Endothelial cell of umbilical vein (primary cell): Measurements from ENCODE around the gene BTN1A1. TPM values are rescaled to one million over a fixed set of nuclear protein-coding genes. Genes with fewer than 3 reads are reported as not detected.

Experiments
- BruUV-seq: library from RNA; stranded (reverse); fragments of 400-500 nt; replicated peaks from 2 replicates; lab custom pipeline; 2021; lab: Mats Ljungman, UMichigan
- CTCF ChIA-PET: fragments of 300-600, 350-600 bp; sonication (Branson Sonifier 250); formaldehyde crosslinking; loops from one replicate; lab custom pipeline; 2021; ENCODE audit warnings: antibody characterized with exemption, inconsistent platforms; lab: Charles Lee
- POLR2A ChIA-PET: fragments of 300-600, 350-600 bp; sonication (Branson Sonifier 250); formaldehyde crosslinking; loops from one replicate; lab custom pipeline; 2021; ENCODE audit warnings: antibody characterized with exemption, inconsistent platforms; lab: Charles Lee
- DNase-seq: peaks from one replicate; pipeline ENCODE4 v3.0.0-alpha.2; 2011; ENCODE audit warnings: low read depth, low spot score
- FAIRE-seq: peaks from 2 replicates; lab custom pipeline; 2011; peaks lifted over from hg19 to GRCh38; lab: Jason Lieb, UNC
- H2AFZ ChIP-seq: 2 replicates; pipeline ENCODE4 v1.6.0; 2012; ENCODE audit warnings: low read depth, low read length, control low read depth, inconsistent platforms
- H3K27ac ChIP-seq: 2 replicates; pipeline ENCODE4 v1.5.1; 2011; ENCODE audit warnings: low read depth, mild to moderate bottlenecking, control low read depth, low read length, moderate library complexity; ENCODE audit not compliant: insufficient read depth
- H3K27me3 ChIP-seq, 2 experiments: 2 replicates each; pipeline versions ENCODE4 v1.6.0 to v1.6.1; 2011; ENCODE audit warnings: low read length in 2 of 2, mixed read lengths in 1 of 2; ENCODE audit not compliant: control insufficient read depth in 2 of 2, insufficient read depth in 2 of 2
- H3K36me3 ChIP-seq, 2 experiments: 2 replicates in 1 of 2; 3 replicates in 1 of 2; pipeline ENCODE4 v1.5.1; 2011; ENCODE audit warnings: low read length in 2 of 2, mild to moderate bottlenecking in 1 of 2, moderate library complexity in 1 of 2; ENCODE audit not compliant: control insufficient read depth in 2 of 2, insufficient read depth in 2 of 2; ENCODE audit errors: extremely low read depth in 1 of 2
- H3K4me1 ChIP-seq: 3 replicates; pipeline ENCODE4 v1.5.1; 2011; ENCODE audit warnings: mild to moderate bottlenecking, low read length; ENCODE audit not compliant: control insufficient read depth, insufficient read depth; ENCODE audit errors: extremely low read depth
- H3K4me2 ChIP-seq: 2 replicates; pipeline ENCODE4 v1.6.1; 2011; ENCODE audit warnings: low read length, control low read depth, mixed read lengths; ENCODE audit not compliant: insufficient read depth
- H3K4me3 ChIP-seq, 3 experiments: fragments of 200-600 bp in 1 of 3; sonication (generic), shearing (Covaris generic) in 1 of 3; replicated peaks in 1 of 3; 2 replicates each; pipeline ENCODE4 v1.5.1; 2011 to 2016; ENCODE audit warnings: control low read depth in 3 of 3, low read length in 3 of 3, mild to moderate bottlenecking in 2 of 3, inconsistent platforms in 1 of 3, low read depth in 1 of 3, moderate library complexity in 1 of 3; ENCODE audit not compliant: insufficient read depth in 1 of 3
- H3K79me2 ChIP-seq: 2 replicates; pipeline ENCODE4 v1.6.0; 2012; ENCODE audit warnings: low read length, inconsistent platforms; ENCODE audit not compliant: control insufficient read depth, insufficient read depth
- H3K9ac ChIP-seq: replicated peaks from 2 replicates; pipeline ENCODE3; 2011; ENCODE audit warnings: low read length, control low read depth; ENCODE audit not compliant: insufficient read depth; ENCODE audit errors: extremely low read depth
- H3K9me1 ChIP-seq: replicated peaks from 3 replicates; pipeline ENCODE4 v1.6.0; 2011; ENCODE audit warnings: mild to moderate bottlenecking, low read length; ENCODE audit not compliant: control insufficient read depth, insufficient read depth; ENCODE audit errors: extremely low read depth
- H3K9me3 ChIP-seq: replicated peaks from 2 replicates; pipeline ENCODE4 v1.5.1; 2012; ENCODE audit warnings: low read length, inconsistent platforms; ENCODE audit not compliant: control insufficient read depth, insufficient read depth
- H4K20me1 ChIP-seq: replicated peaks from 2 replicates; pipeline ENCODE3; 2011; ENCODE audit warnings: mild to moderate bottlenecking, low read length; ENCODE audit not compliant: control insufficient read depth, insufficient read depth; ENCODE audit errors: extremely low read depth
- CTCF ChIP-seq, 2 donors: IDR thresholded peaks; 1 replicate in 1 of 2; 2 replicates in 1 of 2; pipeline ENCODE4 v1.5.1; 2011; ENCODE audit warnings: low read length in 2 of 2, mild to moderate bottlenecking in 2 of 2, moderate library complexity in 2 of 2, control low read depth in 1 of 2, inconsistent platforms in 1 of 2, low read depth in 1 of 2; ENCODE audit not compliant: insufficient read depth in 1 of 2; ENCODE audit errors: extremely low read depth in 1 of 2
- EZH2 ChIP-seq: IDR thresholded peaks from 2 replicates; pipeline ENCODE4 v1.6.1; 2012; ENCODE audit warnings: borderline replicate concordance, low read depth, mild to moderate bottlenecking, moderate library complexity, low read length, inconsistent platforms; ENCODE audit not compliant: severe bottlenecking
- FOS ChIP-seq: IDR thresholded peaks from 2 replicates; pipeline ENCODE4 v1.6.1; 2011; ENCODE audit warnings: mild to moderate bottlenecking, low read length, moderate library complexity, borderline replicate concordance; ENCODE audit not compliant: insufficient read depth
- GATA2 ChIP-seq: IDR thresholded peaks from 2 replicates; pipeline ENCODE4 v1.7.0; 2011; ENCODE audit warnings: low read depth, mild to moderate bottlenecking, moderate library complexity, mixed read lengths, low read length; ENCODE audit not compliant: insufficient read length, insufficient read depth
- JUN ChIP-seq: IDR thresholded peaks from 2 replicates; pipeline ENCODE4 v1.6.1; 2011; ENCODE audit warnings: borderline replicate concordance, low read depth; ENCODE audit not compliant: insufficient read length, insufficient read depth
- MAX ChIP-seq: IDR thresholded peaks from 2 replicates; pipeline ENCODE4 v1.6.1; 2011; ENCODE audit not compliant: insufficient read depth, insufficient read length
- MYC ChIP-seq: IDR thresholded peaks from one replicate; pipeline ENCODE4 v1.6.1; 2011; ENCODE audit warnings: mild to moderate bottlenecking, low read depth, low read length
- POLR2A ChIP-seq: IDR thresholded peaks from 2 replicates; pipeline ENCODE4 v1.6.1; 2012; ENCODE audit warnings: low read depth, mild to moderate bottlenecking, control low read depth, low read length
- POLR2AphosphoS5 ChIP-seq: IDR thresholded peaks from 2 replicates; pipeline ENCODE4 v1.6.1; 2012; ENCODE audit warnings: low read depth, mild to moderate bottlenecking, control low read depth, low read length, moderate library complexity; ENCODE audit not compliant: insufficient read depth
- dilution Hi-C: fragments of 300-500 bp; cut with MboI; formaldehyde crosslinking; loops from one replicate; pipeline ENCODE4 v1.15.0; 2019; ENCODE audit warnings: low sequenced_read_pairs; ENCODE audit not compliant: extremely low pct_ligation_motif_present
- intact Hi-C: fragments of 100-400 bp; cut with micrococcal nuclease; formaldehyde crosslinking; loops from one replicate; pipeline ENCODE4 v1.10.0; 2022
- polyA plus RNA-seq, 4 experiments: library from polyadenylated mRNA; depleted of rRNA in 3 of 4; stranded (reverse) in 3 of 4; unstranded in 1 of 4; fragments of >200 nt; gene quantifications; 2 replicates each; pipeline versions ENCODE4 v1.2.1 to v1.2.3, GENCODE V29; 2011 to 2012; ENCODE audit warnings: missing spikeins in 1 of 4
- total RNA-seq: library from RNA; stranded (reverse); gene quantifications from 2 replicates; pipeline ENCODE4 v1.2.3, GENCODE V29; 2021

BTN1A1 gene
- total and polyA plus RNA-seq, 2 donors (not counting 3 experiments of a cell fraction or from before 2014, with no cell fraction given): not detected

GRCh38 chr6:26491604-26492003 lies 8.5 kb upstream of the BTN1A1 start:
- dilution Hi-C loops: no loop called here
- intact Hi-C loops: no loop called here

More at GRCh38 chr6:26491604-26492003, 8.5 kb upstream of the BTN1A1 start:
- H3K4me2 ChIP-seq: no peak overlapping the region
- no peak for FAIRE-seq
- H3K79me2 ChIP-seq: no peaks in the 10 kb centered on the region
- no peaks in the 10 kb centered on the region for H3K9me3 ChIP-seq
- no peaks in the 10 kb centered on the region for H3K4me1 ChIP-seq
- H3K4me3 ChIP-seq: no peak overlapping the region
- BruUV-seq: no TSS peak
- H3K36me3 ChIP-seq: no peaks in the 10 kb centered on the region
- no peak overlapping the region for H3K9ac ChIP-seq
- peaks cover 8 to 41% of the 10 kb centered on the region in 2 experiments for H3K27me3 ChIP-seq
- CTCF ChIA-PET: interaction anchor here (2.0 to 2.3 kb wide), 2 partner anchors 10 to 150 kb away, joined by 5 to 13 read pairs; no protein-coding TSS in a partner anchor
- H3K9me1 ChIP-seq: no peaks in the 10 kb centered on the region
- POLR2A ChIA-PET: no interaction called here
- TF ChIP-seq CTCF (IDR thresholded peaks at IDR 0.05; ENCODE audit: extremely low read depth in 1 of 2, insufficient read depth in 1 of 2, low read depth in 1 of 2, low read length in 2 of 2): no peak
- no peak for TF ChIP-seq MYC
- TF ChIP-seq GATA2: no peak
- no peak for TF ChIP-seq EZH2
- no peak for TF ChIP-seq POLR2AphosphoS5
- TF ChIP-seq FOS: no peak
- no peak for TF ChIP-seq MAX
- TF ChIP-seq JUN: no peak
- no peak for TF ChIP-seq POLR2A
- H4K20me1 ChIP-seq: no peaks in the 10 kb centered on the region
- H2AFZ ChIP-seq: no peak overlapping the region
- H3K27ac ChIP-seq: no peak overlapping the region
- no peak for DNase-seq
